A673 (cell line): ENCODE measurements around the gene UBQLN3. TPM values are rescaled to one million over a fixed set of nuclear protein-coding genes. Genes with fewer than 3 reads are reported as not detected.
A peak's percentile ranks its signal among the peaks of the same experiment; 100 is the strongest.

Experiments used
- Bru-seq: library from RNA; stranded (reverse); fragments of 400-500 nt; gene quantifications from one replicate; lab custom pipeline; 2021; lab: Mats Ljungman, UMichigan
- BruChase-seq, 2 experiments: library from RNA; stranded (reverse); fragments of 400-500 nt; gene quantifications; one replicate each; lab custom pipeline; 2021; lab: Mats Ljungman, UMichigan
- BruUV-seq: library from RNA; stranded (reverse); fragments of 400-500 nt; replicated peaks from 2 replicates; lab custom pipeline; 2021; lab: Mats Ljungman, UMichigan
- CTCF ChIA-PET: fragments of 300-600 bp; sonication (Branson Sonifier 250); formaldehyde crosslinking; loops from one replicate; lab custom pipeline; 2022; ENCODE audit warnings: antibody characterized with exemption; lab: Charles Lee
- POLR2A ChIA-PET: fragments of 300-600 bp; sonication (Branson Sonifier 250); formaldehyde crosslinking; loops from one replicate; lab custom pipeline; 2022; ENCODE audit warnings: antibody characterized with exemption; ENCODE audit not compliant: low non-redundant PET; lab: Charles Lee
- DNase-seq: peaks from one replicate; pipeline ENCODE4 v3.0.0-alpha.2; 2015; ENCODE audit warnings: low spot score
- H3K27ac ChIP-seq: fragments of 200-600 bp; sonication (generic); 2 replicates; pipeline ENCODE4 v1.5.1; 2016; ENCODE audit warnings: mixed run types, low read depth, mild to moderate bottlenecking, mixed read lengths, antibody characterized with exemption, low read length; ENCODE audit not compliant: poor library complexity, severe bottlenecking
- H3K27me3 ChIP-seq: fragments of 200-600 bp; sonication (generic); replicated peaks from 2 replicates; pipeline ENCODE4 v1.6.1; 2017; ENCODE audit warnings: mixed run types, low read depth, mild to moderate bottlenecking, mixed read lengths, antibody characterized with exemption, low read length; ENCODE audit not compliant: insufficient read depth, poor library complexity
- H3K36me3 ChIP-seq: fragments of 200-600 bp; sonication (generic); 2 replicates; pipeline ENCODE4 v1.6.1; 2016; ENCODE audit warnings: mixed run types, mild to moderate bottlenecking, mixed read lengths, antibody characterized with exemption, low read length; ENCODE audit not compliant: insufficient read depth, poor library complexity, severe bottlenecking
- H3K4me1 ChIP-seq: fragments of 200-600 bp; sonication (generic); 2 replicates; pipeline ENCODE4 v1.6.1; 2017; ENCODE audit warnings: mixed run types, mild to moderate bottlenecking, mixed read lengths, antibody characterized with exemption, low read length; ENCODE audit not compliant: insufficient read depth, poor library complexity, severe bottlenecking
- H3K4me3 ChIP-seq: fragments of 200-600 bp; sonication (generic); 2 replicates; pipeline ENCODE4 v1.5.1; 2016; ENCODE audit warnings: low read depth, mixed run types, mild to moderate bottlenecking, mixed read lengths, low read length; ENCODE audit not compliant: poor library complexity, severe bottlenecking
- H3K9me3 ChIP-seq: fragments of 200-600 bp; sonication (generic); 2 replicates; pipeline ENCODE4 v1.6.1; 2016; ENCODE audit warnings: mixed run types, low read depth, mild to moderate bottlenecking, mixed read lengths, antibody characterized with exemption, low read length; ENCODE audit not compliant: poor library complexity, severe bottlenecking
- EZH2 ChIP-seq: fragments of 200-600 bp; sonication (generic); IDR thresholded peaks from 2 replicates; pipeline ENCODE4 v1.6.1; 2017; ENCODE audit warnings: borderline replicate concordance, low read depth, mild to moderate bottlenecking, mixed read lengths, antibody characterized with exemption, low read length; ENCODE audit not compliant: poor library complexity, severe bottlenecking
- intact Hi-C: fragments of 100-400 bp; cut with micrococcal nuclease; formaldehyde crosslinking; loops from one replicate; pipeline ENCODE4 v1.10.0; 2022; ENCODE audit not compliant: unreplicated experiment
- long read RNA-seq: library from polyadenylated mRNA; stranded (forward); transcript quantifications from one replicate; pipeline ENCODE4 v2.0.0, GENCODE V29; 2022
- total RNA-seq: library from RNA; stranded (reverse); gene quantifications from 2 replicates; pipeline ENCODE4 v1.2.3, GENCODE V29; 2021
- TF ChIP-seq, protein P1 (sequence below): fragments of 300-800, 200-600 bp; sonication (generic); conservative IDR thresholded peaks from 2 replicates; pipeline ENCODE4 v1.5.1; 2017; ENCODE audit warnings: low read depth, mild to moderate bottlenecking, antibody characterized with exemption, low read length, moderate library complexity, mixed read lengths

Gene UBQLN3
- total RNA-seq (not detected in 2 replicates), Bru-seq, nascent RNA (not detected), BruChase-seq, experiment 1, labeled RNA remaining after a 2-hour chase (percentile 20 among the genes with signal in this experiment), BruChase-seq, experiment 2, labeled RNA remaining after a 6-hour chase (not detected)
- long read RNA-seq: 0 reads

- BruUV-seq: no TSS peak
- POLR2A ChIA-PET: no interaction called here
Measured at GRCh38 chr11:5509803-5510202, at the start of gene UBQLN3. Gene UBQLN3 (minus strand): TSS chr11:5509957. CDS start chr11:5509558, 399 bp downstream.

GRCh38 chr11:5557751-5558150 is 48.0 kb upstream of the UBQLN3 start:
- H3K27ac ChIP-seq: no peak overlapping the region
- no TSS peak for BruUV-seq
- H3K4me1 ChIP-seq: no peaks in the 10 kb centered on the region
- TF ChIP-seq EZH2: no peak
- TF ChIP-seq, protein P1, sequence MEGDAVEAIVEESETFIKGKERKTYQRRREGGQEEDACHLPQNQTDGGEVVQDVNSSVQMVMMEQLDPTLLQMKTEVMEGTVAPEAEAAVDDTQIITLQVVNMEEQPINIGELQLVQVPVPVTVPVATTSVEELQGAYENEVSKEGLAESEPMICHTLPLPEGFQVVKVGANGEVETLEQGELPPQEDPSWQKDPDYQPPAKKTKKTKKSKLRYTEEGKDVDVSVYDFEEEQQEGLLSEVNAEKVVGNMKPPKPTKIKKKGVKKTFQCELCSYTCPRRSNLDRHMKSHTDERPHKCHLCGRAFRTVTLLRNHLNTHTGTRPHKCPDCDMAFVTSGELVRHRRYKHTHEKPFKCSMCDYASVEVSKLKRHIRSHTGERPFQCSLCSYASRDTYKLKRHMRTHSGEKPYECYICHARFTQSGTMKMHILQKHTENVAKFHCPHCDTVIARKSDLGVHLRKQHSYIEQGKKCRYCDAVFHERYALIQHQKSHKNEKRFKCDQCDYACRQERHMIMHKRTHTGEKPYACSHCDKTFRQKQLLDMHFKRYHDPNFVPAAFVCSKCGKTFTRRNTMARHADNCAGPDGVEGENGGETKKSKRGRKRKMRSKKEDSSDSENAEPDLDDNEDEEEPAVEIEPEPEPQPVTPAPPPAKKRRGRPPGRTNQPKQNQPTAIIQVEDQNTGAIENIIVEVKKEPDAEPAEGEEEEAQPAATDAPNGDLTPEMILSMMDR: no peak
- no peak overlapping the region for H3K4me3 ChIP-seq
- no peak for DNase-seq
- H3K36me3 ChIP-seq: no peaks in the 10 kb centered on the region
- H3K9me3 ChIP-seq: no peaks in the 10 kb centered on the region
- intact Hi-C loops: no loop called here
- ChIA-PET POLR2A (no interaction called here), CTCF (no interaction called here)
- H3K27me3 ChIP-seq: no peaks in the 10 kb centered on the region

More at GRCh38 chr11:5509803-5510202, at the start of gene UBQLN3:
- no peaks in the 10 kb centered on the region for H3K9me3 ChIP-seq
- H3K36me3 ChIP-seq: no peaks in the 10 kb centered on the region
- DNase-seq: no peak
- intact Hi-C loops: no loop called here
- CTCF ChIA-PET: interaction anchor here (0.6 kb wide), 1 partner anchor 26 kb away, joined by 3 read pairs; no protein-coding TSS in a partner anchor
- TF ChIP-seq, protein P1: no peak
- no peak for TF ChIP-seq EZH2
- H3K27me3 ChIP-seq: no peaks in the 10 kb centered on the region
- H3K27ac ChIP-seq: no peak within 1 kb of the TSS
- H3K4me1 ChIP-seq: no peaks in the 10 kb centered on the region
- no peak within 1 kb of the TSS for H3K4me3 ChIP-seq

DNA sequence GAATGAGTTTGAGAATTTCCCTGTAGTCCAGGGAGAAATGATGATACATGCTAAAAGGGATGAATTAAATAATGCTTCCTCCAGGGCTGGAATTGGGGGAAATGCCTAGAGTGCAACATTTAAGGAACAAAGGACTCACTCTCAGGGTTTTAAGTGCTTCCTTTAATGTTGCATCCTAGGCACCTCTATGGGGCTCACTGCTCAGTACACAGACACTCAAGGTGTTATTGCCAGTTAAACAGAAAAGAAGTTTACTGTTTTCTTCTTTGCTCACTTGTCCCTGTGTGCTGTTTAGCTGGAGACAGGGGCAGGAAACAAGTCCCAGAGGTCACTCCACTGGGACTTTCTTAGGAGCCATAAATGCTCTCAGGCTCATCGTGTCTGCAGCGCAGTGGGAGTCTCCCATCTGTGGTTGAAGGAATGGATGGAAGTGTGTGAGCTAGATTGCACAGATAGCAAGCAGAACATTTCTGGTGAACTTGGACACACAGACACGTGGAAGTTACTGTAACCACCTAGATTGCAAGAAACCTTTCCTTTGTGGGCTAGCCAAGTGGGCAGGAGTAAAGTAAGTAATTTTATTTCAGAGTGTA is 46.9 kb upstream of the UBQLN3 start:
- Histone ChIP-seq H3K27ac (no peak overlapping the region), H3K36me3 (no peaks in the 10 kb centered on the region), H3K4me1 (no peaks in the 10 kb centered on the region), H3K4me3 (no peak overlapping the region), H3K9me3 (no peaks in the 10 kb centered on the region), H3K27me3 (no peaks in the 10 kb centered on the region)
- ChIA-PET POLR2A (no interaction called here), CTCF (no interaction called here)
- intact Hi-C loops: no loop called here
- no peak for TF ChIP-seq EZH2
- TF ChIP-seq, protein P1: no peak
- BruUV-seq: no TSS peak
- DNase-seq: no peak
